HEK293 (cell line): Measurements from ENCODE around the gene AGO1.

Experiments used
- CTCF ChIA-PET: fragments of 350-600 bp; formaldehyde crosslinking; extraction: SDS; loops from one replicate; lab custom pipeline; 2021; ENCODE audit warnings: antibody characterized with exemption; lab: Yijun Ruan, JAX
- POLR2A ChIA-PET: fragments of 300-600 bp; formaldehyde crosslinking; extraction: SDS; loops from one replicate; lab custom pipeline; 2020; ENCODE audit warnings: antibody characterized with exemption, inconsistent platforms; lab: Yijun Ruan, JAX
- H3K27ac ChIP-seq: fragments of 200-500 bp; sonication (Bioruptor generic); 2 replicates; pipeline ENCODE4 v1.5.1; 2014; ENCODE audit warnings: low read depth, low read length, control low read depth, inconsistent platforms; ENCODE audit errors: extremely low read depth
- H3K36me3 ChIP-seq, 2 experiments: fragments of 200-500 bp in 1 of 2; sonication (Bioruptor generic) in 1 of 2; 1 replicate in 1 of 2; 2 replicates in 1 of 2; pipeline ENCODE4 v1.5.1; 2014 to 2017; ENCODE audit warnings: inconsistent platforms in 2 of 2, low read length in 2 of 2; ENCODE audit not compliant: control insufficient read depth in 2 of 2, insufficient read depth in 1 of 2
- H3K4me1 ChIP-seq: fragments of 200-500 bp; sonication (Bioruptor generic); 2 replicates; pipeline ENCODE4 v1.5.1; 2014; ENCODE audit warnings: mild to moderate bottlenecking, low read length, inconsistent platforms; ENCODE audit not compliant: control insufficient read depth, insufficient read depth
- H3K4me3 ChIP-seq: 2 replicates; pipeline ENCODE4 v1.5.1; 2011; ENCODE audit warnings: low read depth, mild to moderate bottlenecking, control low read depth, low read length, moderate library complexity
- H3K9me3 ChIP-seq: fragments of 200-500 bp; sonication (Bioruptor generic); 2 replicates; pipeline ENCODE4 v1.5.1; 2014; ENCODE audit warnings: low read depth, low read length, inconsistent platforms; ENCODE audit not compliant: control insufficient read depth, insufficient read depth
- KLF10 ChIP-seq: fragments of 450-650 bp; IDR thresholded peaks from 2 replicates; pipeline ENCODE4 v1.5.1; 2018; ENCODE audit warnings: missing biosample characterization, mild to moderate bottlenecking, missing genetic modification characterization
- MEIS1 ChIP-seq: sonication (generic); formaldehyde crosslinking; IDR thresholded peaks from 2 replicates; pipeline ENCODE4 v1.8.1; 2022; ENCODE audit warnings: missing genetic modification reagents, mild to moderate bottlenecking, borderline replicate concordance
- MZF1 ChIP-seq: fragments of 450-650 bp; formaldehyde crosslinking; IDR thresholded peaks from 2 replicates; pipeline ENCODE4 v1.5.1; 2017; ENCODE audit warnings: missing biosample characterization, missing genetic modification characterization, borderline replicate concordance
- SETDB1 ChIP-seq: IDR thresholded peaks from one replicate; pipeline ENCODE4 v1.6.1; 2017; ENCODE audit warnings: mild to moderate bottlenecking, low read length, moderate library complexity, mixed read lengths; ENCODE audit not compliant: insufficient read length
- ZNF146 ChIP-seq: fragments of 450-650 bp; formaldehyde crosslinking; IDR thresholded peaks from 2 replicates; pipeline ENCODE4 v1.5.1; 2016; ENCODE audit warnings: missing biosample characterization, missing genetic modification characterization
- ZNF184 ChIP-seq: fragments of 450-650 bp; IDR thresholded peaks from 2 replicates; pipeline ENCODE4 v1.5.1; 2018; ENCODE audit warnings: missing biosample characterization, mild to moderate bottlenecking, missing genetic modification characterization
- ZNF223 ChIP-seq: fragments of 450-650 bp; formaldehyde crosslinking; IDR thresholded peaks from 2 replicates; pipeline ENCODE4 v1.5.1; 2016; ENCODE audit warnings: missing biosample characterization, missing genetic modification characterization
- ZNF266 ChIP-seq: fragments of 450-650 bp; formaldehyde crosslinking; IDR thresholded peaks from 2 replicates; pipeline ENCODE4 v1.5.1; 2016; ENCODE audit warnings: missing biosample characterization, missing genetic modification characterization, low read depth
- ZNF354C ChIP-seq: fragments of 450-650 bp; formaldehyde crosslinking; IDR thresholded peaks from 2 replicates; pipeline ENCODE4 v1.5.1; 2016; ENCODE audit warnings: missing biosample characterization, missing genetic modification characterization, low read depth, borderline replicate concordance
- ZNF404 ChIP-seq: fragments of 450-650 bp; formaldehyde crosslinking; IDR thresholded peaks from 2 replicates; pipeline ENCODE4 v1.5.1; 2017; ENCODE audit warnings: missing biosample characterization, missing genetic modification characterization
- ZNF423 ChIP-seq: fragments of 450-650 bp; formaldehyde crosslinking; IDR thresholded peaks from 2 replicates; pipeline ENCODE4 v1.5.1; 2016; ENCODE audit warnings: missing biosample characterization, missing genetic modification characterization
- ZNF433 ChIP-seq: fragments of 450-650 bp; formaldehyde crosslinking; IDR thresholded peaks from 2 replicates; pipeline ENCODE4 v1.5.1; 2016; ENCODE audit warnings: missing biosample characterization, missing genetic modification characterization, low read depth
- ZNF488 ChIP-seq: fragments of 450-650 bp; formaldehyde crosslinking; IDR thresholded peaks from 2 replicates; pipeline ENCODE4 v1.5.1; 2016; ENCODE audit warnings: missing biosample characterization, missing genetic modification characterization
- ZNF521 ChIP-seq: fragments of 450-650 bp; formaldehyde crosslinking; IDR thresholded peaks from 2 replicates; pipeline ENCODE4 v1.5.1; 2017; ENCODE audit warnings: missing biosample characterization, mild to moderate bottlenecking, missing genetic modification characterization
- ZNF548 ChIP-seq: fragments of 450-650 bp; formaldehyde crosslinking; IDR thresholded peaks from 2 replicates; pipeline ENCODE4 v1.5.1; 2016; ENCODE audit warnings: missing biosample characterization, missing genetic modification characterization
- ZNF561 ChIP-seq: fragments of 450-650 bp; IDR thresholded peaks from 2 replicates; pipeline ENCODE4 v1.5.1; 2018; ENCODE audit warnings: missing biosample characterization, missing genetic modification characterization, borderline replicate concordance
- ZNF596 ChIP-seq: fragments of 450-650 bp; IDR thresholded peaks from 2 replicates; pipeline ENCODE4 v1.5.0; 2018; ENCODE audit warnings: missing biosample characterization, mild to moderate bottlenecking, missing genetic modification characterization, moderate library complexity
- ZNF621 ChIP-seq: fragments of 450-650 bp; formaldehyde crosslinking; IDR thresholded peaks from 2 replicates; pipeline ENCODE4 v1.5.1; 2017; ENCODE audit warnings: missing biosample characterization, missing genetic modification characterization
- ZNF626 ChIP-seq: fragments of 450-650 bp; sonication (Bioruptor Pico); formaldehyde crosslinking; IDR thresholded peaks from 2 replicates; pipeline ENCODE4 v1.5.1; 2018; ENCODE audit warnings: missing biosample characterization, missing genetic modification characterization, inconsistent platforms
- ZNF776 ChIP-seq: fragments of 450-650 bp; formaldehyde crosslinking; IDR thresholded peaks from 2 replicates; pipeline ENCODE4 v1.5.0; 2017; ENCODE audit warnings: missing biosample characterization, missing genetic modification characterization, borderline replicate concordance
- TF ChIP-seq, protein P1 (sequence below): IDR thresholded peaks from 2 replicates; pipeline ENCODE4 v1.6.1; 2011; ENCODE audit warnings: mild to moderate bottlenecking, low read depth, low read length, borderline replicate concordance
- TF ChIP-seq, protein P2 (sequence below): fragments of 450-650 bp; formaldehyde crosslinking; IDR thresholded peaks from 2 replicates; pipeline ENCODE4 v1.5.1; 2016; ENCODE audit warnings: missing biosample characterization, missing genetic modification characterization
- TF ChIP-seq, protein P3 (sequence below): fragments of 450-650 bp; formaldehyde crosslinking; IDR thresholded peaks from 2 replicates; pipeline ENCODE4 v1.5.1; 2017; ENCODE audit warnings: missing biosample characterization, missing genetic modification characterization

Gene AGO1

GRCh38 chr1:35860696-35861095 is 22.3 kb upstream of the AGO1 start:
- no peak overlapping the region for H3K4me3 ChIP-seq
- no peaks in the 10 kb centered on the region for H3K9me3 ChIP-seq
- H3K36me3 ChIP-seq, result peaks cover 0 to 9% of the 10 kb centered on the region in 2 experiments; a peak in 1 of 3 replicates
- H3K4me1 ChIP-seq, result no peaks in the 10 kb centered on the region
- CTCF ChIA-PET, result no interaction called here
- POLR2A ChIA-PET, result no interaction called here
- TF ChIP-seq ZNF223 (tag by site-specific recombination), result no peak
- no peak for TF ChIP-seq ZNF548 (tag by site-specific recombination)
- no peak for TF ChIP-seq ZNF423 (tag by site-specific recombination)
- no peak for TF ChIP-seq ZNF184 (tag by site-specific recombination)
- no peak overlapping the region for H3K27ac ChIP-seq

- TF ChIP-seq ZNF521 (no peak), ZNF266 (tag by site-specific recombination) (no peak), ZNF354C (no peak), ZNF433 (tag by site-specific recombination) (no peak), ZNF621 (tag by site-specific recombination) (no peak), ZNF146 (tag by site-specific recombination) (no peak), ZNF776 (tag by site-specific recombination) (no peak), KLF10 (tag by site-specific recombination) (no peak)
- TF ChIP-seq, protein P1, sequence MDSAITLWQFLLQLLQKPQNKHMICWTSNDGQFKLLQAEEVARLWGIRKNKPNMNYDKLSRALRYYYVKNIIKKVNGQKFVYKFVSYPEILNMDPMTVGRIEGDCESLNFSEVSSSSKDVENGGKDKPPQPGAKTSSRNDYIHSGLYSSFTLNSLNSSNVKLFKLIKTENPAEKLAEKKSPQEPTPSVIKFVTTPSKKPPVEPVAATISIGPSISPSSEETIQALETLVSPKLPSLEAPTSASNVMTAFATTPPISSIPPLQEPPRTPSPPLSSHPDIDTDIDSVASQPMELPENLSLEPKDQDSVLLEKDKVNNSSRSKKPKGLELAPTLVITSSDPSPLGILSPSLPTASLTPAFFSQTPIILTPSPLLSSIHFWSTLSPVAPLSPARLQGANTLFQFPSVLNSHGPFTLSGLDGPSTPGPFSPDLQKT, result no peak
- TF ChIP-seq, all 188 proteins: peak for 0
- ChIA-PET POLR2A (no interaction called here), CTCF (interaction anchor here (0.6 to 1.3 kb wide), 4 partner anchors 8 to 20 kb away, joined by 3 to 7 read pairs (median 4); partner anchors contain the start of gene AGO1)
- no peaks in the 10 kb centered on the region for H3K36me3 ChIP-seq
- no peak overlapping the region for H3K4me3 ChIP-seq
- H3K9me3 ChIP-seq, result no peaks in the 10 kb centered on the region
- H3K4me1 ChIP-seq, result no peaks in the 10 kb centered on the region
- no peak overlapping the region for H3K27ac ChIP-seq
Measured at GRCh38 chr1:35863136-35863535, 19.9 kb upstream of the AGO1 start.

DNA sequence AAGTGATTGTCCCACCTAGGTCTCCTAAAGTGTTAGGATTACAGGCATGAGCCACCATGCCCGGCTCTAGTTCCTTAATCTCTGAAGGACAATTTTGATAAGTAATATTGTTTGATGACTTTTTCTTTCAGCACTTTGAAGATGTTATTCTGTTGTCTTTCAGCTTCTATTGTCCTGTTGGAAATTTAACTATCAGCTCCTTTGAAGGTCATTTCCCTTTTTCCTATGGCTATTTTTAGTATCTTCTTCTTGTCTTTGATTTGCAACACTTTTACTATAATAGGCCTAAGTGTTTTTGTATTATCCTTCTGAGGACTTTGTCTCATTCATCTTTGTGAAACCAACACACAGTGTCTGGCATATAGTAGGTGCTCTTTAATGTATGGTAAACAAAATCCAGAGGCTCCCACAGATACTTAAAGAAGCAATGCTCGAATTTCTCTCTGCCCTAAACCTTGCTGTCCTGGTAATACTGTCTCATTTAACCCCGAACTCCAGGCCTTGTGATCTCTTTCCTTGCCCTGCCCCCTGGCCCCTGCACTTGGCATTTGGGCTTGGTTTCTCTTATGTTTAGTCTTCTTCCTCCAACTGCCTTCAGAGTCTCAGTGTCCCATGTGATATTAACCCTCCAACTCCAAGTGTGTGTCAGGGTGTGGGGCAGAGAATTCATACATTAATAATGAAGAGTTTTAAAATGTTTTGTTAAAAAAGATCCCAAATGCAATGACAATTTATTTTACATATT is 19.0 kb upstream of the AGO1 start:
- ChIA-PET CTCF (interaction anchor here (0.8 to 1.2 kb wide), 3 partner anchors 9 to 19 kb away, joined by 3 to 5 read pairs (median 3); partner anchors contain the start of gene AGO1), POLR2A (no interaction called here)
- Histone ChIP-seq H3K4me1 (no peaks in the 10 kb centered on the region), H3K4me3 (no peak overlapping the region), H3K36me3 (no peaks in the 10 kb centered on the region), H3K9me3 (no peaks in the 10 kb centered on the region), H3K27ac (no peak overlapping the region)
- TF ChIP-seq SETDB1, result no peak
- no peak for TF ChIP-seq ZNF404
- TF ChIP-seq, protein P2, sequence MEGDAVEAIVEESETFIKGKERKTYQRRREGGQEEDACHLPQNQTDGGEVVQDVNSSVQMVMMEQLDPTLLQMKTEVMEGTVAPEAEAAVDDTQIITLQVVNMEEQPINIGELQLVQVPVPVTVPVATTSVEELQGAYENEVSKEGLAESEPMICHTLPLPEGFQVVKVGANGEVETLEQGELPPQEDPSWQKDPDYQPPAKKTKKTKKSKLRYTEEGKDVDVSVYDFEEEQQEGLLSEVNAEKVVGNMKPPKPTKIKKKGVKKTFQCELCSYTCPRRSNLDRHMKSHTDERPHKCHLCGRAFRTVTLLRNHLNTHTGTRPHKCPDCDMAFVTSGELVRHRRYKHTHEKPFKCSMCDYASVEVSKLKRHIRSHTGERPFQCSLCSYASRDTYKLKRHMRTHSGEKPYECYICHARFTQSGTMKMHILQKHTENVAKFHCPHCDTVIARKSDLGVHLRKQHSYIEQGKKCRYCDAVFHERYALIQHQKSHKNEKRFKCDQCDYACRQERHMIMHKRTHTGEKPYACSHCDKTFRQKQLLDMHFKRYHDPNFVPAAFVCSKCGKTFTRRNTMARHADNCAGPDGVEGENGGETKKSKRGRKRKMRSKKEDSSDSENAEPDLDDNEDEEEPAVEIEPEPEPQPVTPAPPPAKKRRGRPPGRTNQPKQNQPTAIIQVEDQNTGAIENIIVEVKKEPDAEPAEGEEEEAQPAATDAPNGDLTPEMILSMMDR (tag by site-specific recombination), result no peak
- TF ChIP-seq MEIS1, result no peak
- TF ChIP-seq, protein P3, sequence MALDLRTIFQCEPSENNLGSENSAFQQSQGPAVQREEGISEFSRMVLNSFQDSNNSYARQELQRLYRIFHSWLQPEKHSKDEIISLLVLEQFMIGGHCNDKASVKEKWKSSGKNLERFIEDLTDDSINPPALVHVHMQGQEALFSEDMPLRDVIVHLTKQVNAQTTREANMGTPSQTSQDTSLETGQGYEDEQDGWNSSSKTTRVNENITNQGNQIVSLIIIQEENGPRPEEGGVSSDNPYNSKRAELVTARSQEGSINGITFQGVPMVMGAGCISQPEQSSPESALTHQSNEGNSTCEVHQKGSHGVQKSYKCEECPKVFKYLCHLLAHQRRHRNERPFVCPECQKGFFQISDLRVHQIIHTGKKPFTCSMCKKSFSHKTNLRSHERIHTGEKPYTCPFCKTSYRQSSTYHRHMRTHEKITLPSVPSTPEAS, result no peak
- no peak for TF ChIP-seq MZF1
- TF ChIP-seq ZNF596 (tag by site-specific recombination), result no peak
- TF ChIP-seq ZNF561 (tag by site-specific recombination), result no peak
- no peak for TF ChIP-seq ZNF184 (tag by site-specific recombination)
- TF ChIP-seq ZNF521, result no peak
- no peak for TF ChIP-seq ZNF626 (tag by site-specific recombination)
- no peak for TF ChIP-seq ZNF488 (tag by site-specific recombination)
